ENCODE results near the gene UBQLN1.

DNA sequence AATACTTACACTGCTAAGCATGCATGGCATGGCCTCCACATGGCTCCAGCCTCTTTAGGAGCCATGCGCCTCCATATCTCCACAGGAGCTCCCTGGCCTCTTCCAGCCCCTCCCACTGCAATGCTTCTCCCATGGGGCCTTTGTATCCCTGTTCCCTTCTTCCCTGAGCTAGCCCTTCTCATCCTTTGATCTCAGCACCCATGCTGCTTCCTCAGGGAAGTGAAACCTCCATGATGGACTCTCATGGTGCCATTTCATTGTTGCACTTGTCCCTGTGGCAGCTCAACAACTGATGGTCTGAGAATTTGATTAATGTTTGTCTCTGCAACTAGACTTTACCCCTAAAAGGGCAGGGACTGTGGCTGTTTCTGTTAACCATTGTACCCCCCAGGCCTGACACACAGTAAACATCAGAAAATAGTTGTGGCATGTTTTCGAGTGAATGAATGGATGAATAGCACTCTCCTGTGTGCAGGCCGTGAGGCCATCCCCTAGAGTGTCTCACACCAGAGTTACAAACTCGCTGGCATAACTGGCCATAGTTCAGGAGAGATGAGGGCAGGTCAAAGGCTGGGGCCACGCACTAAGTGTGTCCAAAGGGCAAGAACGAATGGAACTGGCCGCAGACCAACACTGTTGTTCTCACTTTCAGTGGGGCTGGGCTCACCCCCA, 78.2 kb downstream of the UBQLN1 start:
- TF ChIP-seq, protein P1, sequence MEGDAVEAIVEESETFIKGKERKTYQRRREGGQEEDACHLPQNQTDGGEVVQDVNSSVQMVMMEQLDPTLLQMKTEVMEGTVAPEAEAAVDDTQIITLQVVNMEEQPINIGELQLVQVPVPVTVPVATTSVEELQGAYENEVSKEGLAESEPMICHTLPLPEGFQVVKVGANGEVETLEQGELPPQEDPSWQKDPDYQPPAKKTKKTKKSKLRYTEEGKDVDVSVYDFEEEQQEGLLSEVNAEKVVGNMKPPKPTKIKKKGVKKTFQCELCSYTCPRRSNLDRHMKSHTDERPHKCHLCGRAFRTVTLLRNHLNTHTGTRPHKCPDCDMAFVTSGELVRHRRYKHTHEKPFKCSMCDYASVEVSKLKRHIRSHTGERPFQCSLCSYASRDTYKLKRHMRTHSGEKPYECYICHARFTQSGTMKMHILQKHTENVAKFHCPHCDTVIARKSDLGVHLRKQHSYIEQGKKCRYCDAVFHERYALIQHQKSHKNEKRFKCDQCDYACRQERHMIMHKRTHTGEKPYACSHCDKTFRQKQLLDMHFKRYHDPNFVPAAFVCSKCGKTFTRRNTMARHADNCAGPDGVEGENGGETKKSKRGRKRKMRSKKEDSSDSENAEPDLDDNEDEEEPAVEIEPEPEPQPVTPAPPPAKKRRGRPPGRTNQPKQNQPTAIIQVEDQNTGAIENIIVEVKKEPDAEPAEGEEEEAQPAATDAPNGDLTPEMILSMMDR (IDR thresholded peaks at IDR 0.05) = no peak
- TF ChIP-seq EP300 (IDR thresholded peaks at IDR 0.05) (no peak), POLR2AphosphoS5 (IDR thresholded peaks at IDR 0.05) (no peak), POLR2A (IDR thresholded peaks at IDR 0.05; ENCODE audit: low read depth) (no peak)
